ENCODE data around the gene PAK3. TPM values are rescaled to one million over a fixed set of nuclear protein-coding genes. Genes with fewer than 3 reads are reported as not detected.

PAK3 gene
- total RNA-seq, 1 experiment from 2014 or later, result 7.5 TPM

DNA sequence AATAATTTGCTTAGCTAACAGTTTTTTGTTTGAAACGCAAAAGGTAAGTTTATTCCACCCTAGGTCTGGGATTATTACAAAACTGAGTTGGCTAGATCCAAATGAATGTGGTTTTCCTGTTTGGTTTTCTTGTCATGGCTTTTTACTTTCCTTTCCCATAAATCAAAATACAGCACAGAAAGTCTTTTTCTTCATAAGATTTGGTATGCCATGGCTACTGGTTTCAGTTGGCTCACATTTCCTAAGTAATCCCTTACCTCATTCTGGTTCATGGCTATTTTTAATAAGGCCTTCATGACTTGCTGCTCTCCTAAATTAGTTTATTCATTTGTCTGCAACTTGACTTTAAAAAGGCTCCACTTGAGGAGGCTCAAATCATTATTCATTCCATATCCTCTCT, 12.9 kb upstream of the PAK3 start:
- no peak overlapping the region for H3K4me3 Mint-ChIP-seq
- Histone ChIP-seq H4K8ac (replicated peaks; ENCODE audit: insufficient read length, low read depth, low read length) (no peak overlapping the region), H2BK12ac (ENCODE audit: insufficient read length, low read depth, low read length) (no peak overlapping the region), H3K14ac (ENCODE audit: insufficient read depth, low read length) (no peak overlapping the region), H2BK20ac (ENCODE audit: low read depth, low read length, poor library complexity, severe bottlenecking) (no peak overlapping the region), H3K4me1 (ENCODE audit: insufficient read depth, low read length) (peaks cover 7% of the 10 kb centered on the region), H2BK5ac (ENCODE audit: insufficient read length, low read length) (no peak overlapping the region), H2BK15ac (ENCODE audit: low read depth, low read length) (no peak overlapping the region), H3K18ac (ENCODE audit: insufficient read length, low read depth, low read length) (no peak overlapping the region), H2AK5ac (ENCODE audit: insufficient read length, low read length) (no peak overlapping the region), H4K5ac (ENCODE audit: insufficient read length, low read depth, low read length) (no peak overlapping the region), H3K27ac (ENCODE audit: insufficient read length, low read depth, low read length) (no peak overlapping the region), H3K9me3 (ENCODE audit: control insufficient read depth, low read depth, low read length) (no peaks in the 10 kb centered on the region), H3K4me2 (ENCODE audit: insufficient read depth, insufficient read length, low read length) (no peak overlapping the region), H3K79me1 (ENCODE audit: insufficient read depth, low read depth, low read length, poor library complexity, severe bottlenecking) (no peaks in the 10 kb centered on the region), H4K91ac (ENCODE audit: insufficient read length, low read depth, low read length) (no peak overlapping the region), H3T11ph (ENCODE audit: low read length) (no peak overlapping the region), H4K20me1 (ENCODE audit: control insufficient read depth, insufficient read depth, insufficient read length) (no peaks in the 10 kb centered on the region), H3K23me2 (ENCODE audit: insufficient read length, low read depth, low read length, poor library complexity, severe bottlenecking) (no peaks in the 10 kb centered on the region), H2AFZ (ENCODE audit: low read length) (no peak overlapping the region), H2BK120ac (ENCODE audit: low read depth, low read length, poor library complexity, severe bottlenecking) (no peak overlapping the region), H3K79me2 (ENCODE audit: insufficient read depth, low read length) (no peaks in the 10 kb centered on the region), H3K27me3 (ENCODE audit: insufficient read depth, low read length) (no peaks in the 10 kb centered on the region), H3K4ac (ENCODE audit: low read depth, low read length) (no peak overlapping the region), H3K23ac (ENCODE audit: insufficient read length, low read depth, low read length) (no peak overlapping the region), H3K9ac (ENCODE audit: extremely low read depth, insufficient read length, low read length) (no peak overlapping the region), H3K56ac (ENCODE audit: insufficient read length, low read depth, low read length) (no peak overlapping the region)
- H3K27me3 Mint-ChIP-seq (ENCODE audit: low read depth), result no peaks in the 10 kb centered on the region; the same call in 1 of the 2 replicates
- H3K4me1 Mint-ChIP-seq, result peaks cover 49 to 56% of the 10 kb centered on the region in 2 experiments
- no peaks in the 10 kb centered on the region for H3K9me3 Mint-ChIP-seq
- no peaks in the 10 kb centered on the region for H3K36me3 Mint-ChIP-seq (ENCODE audit: insufficient read depth in 1 of 3, low read depth in 3 of 3)
- TF ChIP-seq, protein P1, sequence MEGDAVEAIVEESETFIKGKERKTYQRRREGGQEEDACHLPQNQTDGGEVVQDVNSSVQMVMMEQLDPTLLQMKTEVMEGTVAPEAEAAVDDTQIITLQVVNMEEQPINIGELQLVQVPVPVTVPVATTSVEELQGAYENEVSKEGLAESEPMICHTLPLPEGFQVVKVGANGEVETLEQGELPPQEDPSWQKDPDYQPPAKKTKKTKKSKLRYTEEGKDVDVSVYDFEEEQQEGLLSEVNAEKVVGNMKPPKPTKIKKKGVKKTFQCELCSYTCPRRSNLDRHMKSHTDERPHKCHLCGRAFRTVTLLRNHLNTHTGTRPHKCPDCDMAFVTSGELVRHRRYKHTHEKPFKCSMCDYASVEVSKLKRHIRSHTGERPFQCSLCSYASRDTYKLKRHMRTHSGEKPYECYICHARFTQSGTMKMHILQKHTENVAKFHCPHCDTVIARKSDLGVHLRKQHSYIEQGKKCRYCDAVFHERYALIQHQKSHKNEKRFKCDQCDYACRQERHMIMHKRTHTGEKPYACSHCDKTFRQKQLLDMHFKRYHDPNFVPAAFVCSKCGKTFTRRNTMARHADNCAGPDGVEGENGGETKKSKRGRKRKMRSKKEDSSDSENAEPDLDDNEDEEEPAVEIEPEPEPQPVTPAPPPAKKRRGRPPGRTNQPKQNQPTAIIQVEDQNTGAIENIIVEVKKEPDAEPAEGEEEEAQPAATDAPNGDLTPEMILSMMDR (conservative IDR thresholded peaks at IDR 0.05), result no peak
- no peak for DNase-seq
- WGBS (ENCODE audit: extremely low coverage, insufficient read length, low lambda C conversion rate), result no CpG with 5 or more reads among the region's 1 CpG
- H3K27ac Mint-ChIP-seq, result 0 out of 7 replicates have a peak overlapping the region, but pooled peaks of 1 of the 3 experiments have one; percentile 1
